ENCODE measurements around the gene FGF8.
"Not testable (repeated sequence)": the region's sequence is repeated elsewhere in the genome, so short reads cannot be mapped to it uniquely, and the experiment has no call there.

FGF8 gene, protein sequence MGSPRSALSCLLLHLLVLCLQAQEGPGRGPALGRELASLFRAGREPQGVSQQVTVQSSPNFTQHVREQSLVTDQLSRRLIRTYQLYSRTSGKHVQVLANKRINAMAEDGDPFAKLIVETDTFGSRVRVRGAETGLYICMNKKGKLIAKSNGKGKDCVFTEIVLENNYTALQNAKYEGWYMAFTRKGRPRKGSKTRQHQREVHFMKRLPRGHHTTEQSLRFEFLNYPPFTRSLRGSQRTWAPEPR

DNA sequence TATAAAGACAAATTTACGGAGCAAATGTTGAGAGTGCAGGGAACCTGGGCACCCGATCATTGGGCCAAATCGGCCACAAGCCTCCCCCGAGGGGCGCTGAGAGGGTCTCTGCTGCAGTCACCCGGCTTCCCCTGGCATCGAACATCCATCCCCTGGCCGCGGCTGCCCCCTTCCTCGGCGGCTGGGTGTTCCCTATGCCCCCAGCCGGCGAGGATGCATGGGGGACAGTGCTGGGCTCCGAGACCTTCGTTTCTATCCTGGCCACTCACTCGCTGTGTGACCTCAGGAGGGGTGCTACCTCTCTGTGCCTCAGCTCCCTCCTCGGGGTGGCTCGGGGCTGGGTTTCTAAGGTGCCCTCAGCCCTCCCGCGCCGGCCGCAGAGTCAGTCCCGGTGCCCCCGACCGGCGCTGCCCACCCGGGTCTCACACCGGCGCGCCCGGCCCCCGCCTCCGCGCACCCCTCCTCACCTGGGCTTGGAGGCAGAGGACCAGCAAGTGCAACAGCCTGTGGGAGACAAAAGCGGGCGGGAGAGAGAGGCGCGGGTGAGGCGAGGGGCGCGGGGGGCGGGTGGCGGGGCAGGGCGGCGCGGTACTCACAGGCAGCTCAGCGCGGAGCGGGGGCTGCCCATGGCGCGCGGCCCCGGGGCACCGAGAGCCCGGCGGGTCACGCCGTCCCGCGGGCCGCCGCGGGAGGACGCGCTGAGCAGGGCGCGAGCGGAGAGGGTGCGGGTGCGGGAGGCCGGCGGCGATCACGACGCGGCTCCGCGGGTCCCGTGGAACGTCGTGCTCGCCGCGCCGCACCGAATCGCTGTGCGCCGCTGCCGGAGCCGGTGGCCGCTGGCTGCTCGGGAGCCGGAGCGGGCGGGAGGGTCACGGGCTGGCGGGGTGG, at the start of gene FGF8:
TSS of gene FGF8 (minus strand) at position 842 of the 888 bp plus-strand sequence. CDS start at position 628, 214 bp downstream.
- no peak for DNase-seq

- DNase-seq: no peak
Observed at GRCh38 chr10:101824736-101825135, 48.8 kb upstream of the FGF8 start.

DNA sequence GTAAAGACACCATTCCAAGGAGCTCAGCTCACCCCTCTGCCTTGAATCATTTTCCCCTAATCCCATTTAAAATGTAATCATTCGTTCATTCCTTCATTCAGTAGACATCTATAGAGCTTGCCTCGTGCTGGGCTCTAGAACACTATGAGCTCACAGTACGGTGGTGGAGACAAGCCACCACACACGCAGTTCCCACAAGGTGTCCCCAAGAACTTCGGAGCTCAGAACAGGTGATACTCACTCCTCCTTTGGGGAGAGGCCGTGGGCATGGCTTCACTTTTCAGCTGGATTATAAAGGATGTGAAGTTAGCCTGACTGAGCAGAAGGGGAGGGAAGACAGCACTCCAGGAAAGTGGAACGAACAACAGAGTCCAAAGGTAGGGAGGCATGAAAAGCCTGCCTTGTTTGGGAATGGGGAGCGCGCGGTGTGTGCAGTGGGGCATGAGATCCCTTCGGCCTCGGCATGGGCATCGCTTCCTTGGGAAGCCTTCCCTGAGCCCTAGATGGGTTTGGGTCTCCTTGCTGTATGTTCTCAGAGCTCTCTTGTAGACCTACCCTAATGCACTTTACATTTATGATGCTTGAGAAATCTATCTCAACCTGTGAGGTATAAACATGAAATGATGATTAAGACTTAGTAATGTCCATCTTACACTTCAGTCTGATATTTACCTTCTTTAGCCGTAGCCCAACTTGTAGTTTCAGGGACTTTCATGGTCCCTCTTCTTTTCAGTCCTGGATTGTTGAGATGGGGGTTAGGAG, 43.1 kb upstream of the FGF8 start:
- DNase-seq: no peak

GRCh38 chr10:101818119-101818871, 42.4 kb upstream of the FGF8 start, which contains the start of gene OGA:
Gene OGA, minus strand, starts transcription at chr10:101818444. Its CDS starts 422 bp downstream, at chr10:101818022.
- DNase-seq: peak; percentile 94

DNA sequence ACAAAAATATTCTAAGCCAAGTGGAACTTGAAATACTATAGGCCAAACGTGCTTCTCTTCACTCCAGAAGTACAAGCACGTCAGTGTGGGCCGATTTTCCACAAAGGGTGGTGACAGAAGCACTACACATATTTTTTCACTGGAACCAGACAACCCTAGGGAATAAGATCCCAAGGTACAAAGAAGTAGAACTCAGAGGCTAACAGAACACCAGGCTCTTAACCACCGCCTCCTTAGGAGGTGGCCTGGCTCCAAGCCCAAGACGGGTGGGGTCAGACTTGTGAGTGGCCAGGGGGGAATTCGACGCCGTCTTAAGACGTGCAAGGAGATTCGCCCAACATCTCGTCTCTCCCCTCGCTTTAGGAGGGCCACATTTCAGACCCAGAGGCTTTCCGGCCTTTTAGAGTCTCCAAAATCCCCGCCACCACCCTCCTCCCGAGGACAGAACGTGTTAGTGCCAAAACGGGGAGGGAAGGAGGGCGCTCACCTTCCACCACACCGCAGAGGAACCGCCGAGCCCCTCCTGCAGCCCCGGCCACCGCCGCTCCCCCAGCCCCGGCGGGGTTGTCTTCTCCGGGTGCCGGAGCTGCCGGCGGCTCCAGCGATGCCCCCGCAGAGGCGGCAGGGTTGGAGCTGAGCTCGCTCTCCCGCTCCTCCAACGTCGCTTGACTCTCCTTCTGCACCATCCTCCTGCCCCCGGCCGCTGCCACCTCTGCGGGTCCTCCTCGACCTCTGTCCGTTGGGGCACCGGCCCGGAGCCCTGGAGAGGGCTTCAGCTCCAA, 41.6 kb upstream of the FGF8 start:
- peak in 1 of 2 donors; percentile 35 for DNase-seq

DNA sequence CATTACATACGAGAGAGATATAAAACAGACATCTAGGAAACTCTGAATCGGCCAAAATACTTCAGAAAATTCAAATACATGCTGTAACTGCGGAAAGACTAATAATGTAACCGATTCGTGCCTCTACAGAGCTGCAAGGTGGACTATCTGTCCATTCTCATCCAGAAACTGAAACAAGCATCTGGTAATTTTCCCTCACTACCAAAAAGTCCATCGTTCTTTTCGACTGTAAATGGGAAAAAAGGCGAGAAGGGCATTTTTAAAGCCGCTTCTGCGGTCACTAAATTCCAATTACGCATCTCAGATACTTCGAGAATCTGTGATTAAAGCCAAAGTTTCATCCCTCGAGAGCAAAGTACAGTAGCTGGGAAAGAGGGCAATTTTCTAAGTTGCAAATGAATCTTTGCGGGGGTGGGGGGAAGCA, 41.0 kb upstream of the FGF8 start:
- DNase-seq: no peak

- DNase-seq: no peak
Observed at GRCh38 chr10:101816376-101816775, 40.5 kb upstream of the FGF8 start.

- DNase-seq: no peak
Observed at GRCh38 chr10:101814466-101815071, 38.7 kb upstream of the FGF8 start.

- DNase-seq: no peak
Observed at GRCh38 chr10:101812606-101813005, 36.7 kb upstream of the FGF8 start.

DNA sequence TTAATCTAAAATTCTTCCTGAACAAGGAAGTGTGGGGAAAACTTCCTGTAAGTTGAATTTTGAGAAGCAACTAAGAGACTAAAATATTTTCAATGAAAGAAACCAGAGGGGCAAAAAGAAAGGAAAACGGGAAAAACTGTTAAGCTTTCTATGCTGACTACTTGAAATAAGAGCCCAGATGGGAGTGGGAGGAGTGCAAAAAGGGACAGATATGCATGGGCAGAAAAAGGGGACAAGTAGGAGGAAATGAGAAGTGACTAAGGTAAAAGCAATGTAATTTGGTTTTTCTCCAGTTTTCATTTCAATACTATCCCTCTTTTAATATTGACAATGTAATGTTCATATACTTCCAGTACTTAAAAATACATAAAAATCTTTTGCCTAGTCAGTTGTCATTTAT, 31.2 kb upstream of the FGF8 start:
- DNase-seq: no peak

GRCh38 chr10:101803511-101803910, 27.6 kb upstream of the FGF8 start:
- DNase-seq: no peak

DNA sequence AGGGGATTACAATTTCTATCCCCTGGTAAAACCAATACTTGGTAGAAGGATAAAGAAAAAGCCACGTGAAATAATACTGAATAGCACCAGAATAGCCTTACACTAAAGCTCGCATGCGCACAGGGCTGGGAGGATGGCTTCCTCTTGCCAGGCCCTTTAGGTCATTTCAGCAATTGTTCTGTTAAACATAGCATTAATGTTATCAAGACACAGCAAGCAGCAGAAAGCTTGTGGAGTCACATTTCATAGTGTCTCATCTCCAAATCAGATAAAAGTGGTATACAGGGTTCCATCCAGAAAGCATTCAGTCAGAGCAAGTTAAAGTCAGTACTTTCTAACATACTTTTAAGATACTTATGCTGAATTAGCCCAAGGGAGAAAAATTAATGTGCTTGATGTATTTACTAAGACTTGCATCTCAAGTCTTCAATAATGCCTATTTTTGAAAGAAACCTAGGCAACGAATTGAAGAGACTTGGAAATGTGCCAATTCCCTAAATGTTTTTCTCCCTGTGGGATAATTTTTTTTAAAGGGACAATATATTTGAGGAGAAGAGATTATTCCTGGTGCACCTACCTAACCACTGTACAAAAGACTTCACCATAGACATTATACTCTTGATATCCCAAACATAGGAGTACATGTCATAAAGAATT, 21.6 kb upstream of the FGF8 start:
- no peak for DNase-seq

GRCh38 chr10:101793526-101793925, 17.6 kb upstream of the FGF8 start:
- no peak for DNase-seq

- no peak for DNase-seq
Observed at GRCh38 chr10:101789686-101790085, 13.8 kb upstream of the FGF8 start.

GRCh38 chr10:101789231-101789630, 13.3 kb upstream of the FGF8 start:
- DNase-seq: not testable (repeated sequence)

GRCh38 chr10:101785801-101786200, 9.9 kb upstream of the FGF8 start:
- no peak for DNase-seq

- DNase-seq: no peak
Observed at GRCh38 chr10:101784558-101784957, 8.6 kb upstream of the FGF8 start.

- no peak for DNase-seq
Observed at GRCh38 chr10:101783736-101784118, 7.8 kb upstream of the FGF8 start.

DNA sequence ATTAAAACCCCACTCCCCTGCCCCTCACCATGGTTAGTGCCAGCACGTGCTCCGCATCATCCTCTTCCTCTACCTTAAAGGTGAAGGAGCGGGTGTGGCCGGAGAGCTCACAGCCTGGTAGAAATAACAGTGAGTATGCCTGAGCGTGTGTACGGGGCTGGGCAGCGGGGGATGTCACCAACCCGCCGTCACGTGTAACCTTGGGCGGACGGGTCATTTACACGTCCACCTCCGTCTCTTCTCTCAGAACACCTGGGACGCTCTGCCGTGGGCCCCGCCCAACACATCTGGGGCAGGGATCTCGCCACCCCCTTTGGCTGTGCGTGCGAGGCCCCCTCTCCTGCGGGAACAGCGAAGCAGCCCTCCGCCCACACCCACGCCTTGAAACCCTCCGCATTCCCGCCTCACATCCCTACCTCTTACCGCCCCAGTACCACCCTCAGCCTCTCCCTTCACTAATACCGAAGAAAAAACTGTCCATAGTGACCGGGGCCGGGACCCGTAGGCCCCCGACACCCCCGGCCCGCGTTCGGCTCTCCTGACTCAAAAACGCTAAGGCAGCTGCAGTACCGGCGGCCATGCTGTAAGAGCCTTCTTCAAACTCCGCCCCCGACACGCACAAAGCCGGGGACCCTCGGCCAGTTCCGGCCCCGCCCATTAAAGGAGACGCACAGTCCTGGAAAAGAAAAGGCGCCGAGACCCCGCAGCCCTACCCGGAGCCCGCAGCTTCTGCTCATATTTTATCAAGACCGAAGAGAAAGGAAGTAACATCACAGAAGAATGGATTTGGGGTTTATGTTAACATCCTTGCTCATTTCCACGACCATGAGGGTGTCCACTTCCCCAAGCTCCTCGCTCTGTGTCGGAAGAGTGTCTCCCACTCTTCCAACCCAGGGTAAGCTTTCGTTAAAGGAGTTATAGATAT, 7.2 kb upstream of the FGF8 start, which contains the start of gene NPM3:
TSS of gene NPM3 (minus strand) at position 636 of the 925 bp plus-strand sequence. CDS start at position 580, 56 bp downstream.
- DNase-seq: peak; percentile 82 to 84
